ENCODE results near the gene RRBP1.
A peak's percentile ranks its signal among the peaks of the same experiment; 100 is the strongest.

The RRBP1 gene

DNA sequence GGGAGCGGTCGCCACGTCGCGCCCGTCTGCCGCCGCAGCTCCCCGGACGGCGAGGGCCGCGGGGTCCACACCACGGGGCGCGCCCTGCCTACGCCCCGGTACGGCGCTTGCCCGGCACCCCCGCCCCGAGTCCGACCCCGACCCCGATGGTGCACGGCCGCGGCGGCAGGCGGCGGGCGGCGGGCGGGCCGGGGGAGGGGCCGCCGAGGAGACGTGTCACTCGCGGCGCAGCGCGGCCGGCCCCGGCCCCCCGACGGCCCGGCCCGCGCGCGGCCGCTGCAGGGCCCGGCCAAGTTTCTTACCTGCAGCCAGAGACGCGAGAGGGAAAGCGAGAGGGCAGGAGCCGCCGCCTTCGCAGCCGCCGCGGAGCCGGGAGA, 328 bp downstream of the RRBP1 start:
- no peak for DNase-seq

DNA sequence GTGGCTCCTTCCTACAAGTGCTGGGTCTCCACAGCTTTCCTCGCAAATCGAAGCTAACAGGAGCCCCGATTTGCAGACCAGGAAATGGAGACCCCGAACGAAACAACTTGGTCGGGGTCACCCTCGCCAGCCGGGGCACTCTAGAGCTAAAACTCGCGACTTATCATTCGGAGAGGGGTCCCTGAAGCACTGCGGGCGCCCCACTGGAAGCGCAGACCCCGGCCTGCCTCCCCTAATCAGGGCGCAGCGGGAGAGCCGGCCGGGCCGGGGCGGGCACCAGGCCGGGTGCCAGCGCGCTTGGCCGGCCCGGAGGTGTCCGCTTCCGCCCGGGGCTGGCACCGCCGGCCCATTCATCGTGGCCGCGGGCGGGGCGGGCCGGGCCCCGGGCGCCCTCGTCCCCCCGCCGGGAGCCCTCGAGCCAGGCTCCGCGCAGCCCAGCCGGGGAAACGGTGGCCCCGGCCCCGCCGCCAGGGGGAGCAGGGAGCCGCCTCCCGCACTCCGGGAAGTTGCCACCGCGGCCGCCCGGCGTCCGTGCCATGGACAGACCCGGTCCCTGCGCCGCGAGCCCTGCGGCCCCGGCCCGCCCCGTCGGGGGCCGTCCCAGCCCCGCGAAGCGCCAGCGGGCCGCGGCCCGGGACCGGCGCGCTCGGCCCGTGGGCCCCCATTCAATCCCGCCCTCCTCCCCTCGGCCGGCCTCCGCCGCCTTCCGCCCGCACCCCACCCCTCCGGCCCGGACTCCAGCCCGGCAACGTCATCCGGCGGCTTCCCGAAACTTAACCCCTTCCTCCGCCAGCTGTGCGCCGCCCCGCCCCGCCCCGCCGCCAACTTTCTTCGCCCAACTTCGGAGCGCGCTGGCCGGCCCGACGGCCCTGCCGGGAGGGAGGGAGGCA, 961 bp downstream of the RRBP1 start:
- peak; percentile 83 for DNase-seq

DNA sequence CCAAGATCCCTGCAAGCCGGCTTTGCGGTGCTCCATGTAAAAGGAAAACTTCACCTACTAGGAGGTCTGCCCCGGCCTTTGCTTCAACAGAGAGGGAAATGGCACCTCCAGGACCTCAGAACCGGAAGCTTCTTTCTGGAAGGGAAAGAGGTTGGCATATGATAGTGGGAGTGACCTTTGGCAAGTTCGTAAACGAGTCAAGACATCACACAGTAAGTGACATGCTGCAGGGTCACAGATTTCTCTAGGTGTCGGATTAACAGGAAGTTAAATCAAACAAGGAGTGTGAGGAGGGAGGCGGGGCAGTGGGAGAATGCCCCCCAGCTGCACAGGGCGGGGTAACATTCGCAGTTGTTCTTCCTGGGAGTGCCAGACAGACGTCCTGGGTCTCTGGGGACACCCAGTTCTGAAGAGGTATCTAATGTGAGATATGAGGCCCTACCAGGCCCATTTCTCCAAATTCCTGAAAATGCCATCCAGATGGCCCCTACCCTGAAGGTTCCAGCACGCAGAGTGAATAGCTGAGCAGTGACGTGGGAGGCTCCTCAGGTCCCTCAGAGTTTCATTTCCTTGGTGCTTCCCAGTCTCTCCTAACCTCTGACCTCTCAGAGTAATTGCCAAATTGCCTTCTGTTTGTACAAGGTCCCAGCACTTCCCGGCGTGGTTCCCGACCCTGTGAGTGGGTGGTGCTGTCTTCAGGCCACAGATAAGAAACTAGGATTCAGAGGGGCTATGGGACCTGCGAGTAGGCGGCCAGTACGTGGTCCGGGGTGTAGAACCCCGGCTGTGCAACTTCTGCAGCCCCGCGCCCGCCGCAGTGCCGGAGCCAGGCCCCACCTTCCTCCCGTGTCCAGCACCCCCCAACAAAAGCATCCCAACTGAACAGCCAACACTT, 1.9 kb downstream of the RRBP1 start:
- no peak for DNase-seq

DNA sequence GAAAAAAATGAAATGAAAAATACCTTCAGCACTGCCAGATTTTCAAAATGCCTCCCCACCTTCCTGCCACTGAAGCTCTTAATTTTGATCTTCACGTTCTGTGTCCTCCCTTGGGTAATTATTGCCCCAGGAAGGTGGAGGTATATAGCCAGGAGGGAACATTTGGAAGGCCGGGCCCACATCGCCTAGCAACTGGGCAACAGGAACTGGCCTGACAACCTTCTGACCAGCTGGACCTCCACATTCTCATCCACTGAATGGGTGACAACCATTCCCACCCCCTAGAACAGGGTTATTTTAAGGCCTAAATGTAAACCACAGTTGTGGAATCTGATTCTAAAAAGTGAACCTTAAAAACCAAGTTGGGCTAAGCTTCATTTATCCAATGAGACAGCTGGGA, 3.2 kb downstream of the RRBP1 start:
- no peak for DNase-seq

DNA sequence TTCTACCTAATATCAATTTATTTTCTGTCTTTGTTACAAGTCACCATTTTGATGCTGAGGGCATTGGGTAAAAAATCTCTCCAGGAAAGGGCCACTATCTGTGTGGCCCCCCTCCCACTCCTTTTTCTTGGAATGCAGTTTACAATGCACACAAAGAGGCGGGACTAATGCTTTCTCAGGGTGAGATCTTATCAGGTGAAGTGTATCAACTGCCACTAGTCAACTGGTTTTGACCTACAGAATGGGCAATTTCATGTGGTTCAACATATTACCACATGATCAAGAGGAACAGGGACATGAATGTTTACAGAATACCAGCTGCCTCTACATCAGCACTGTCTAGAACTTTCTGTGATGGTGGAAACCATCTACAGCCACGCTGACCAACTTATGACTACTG, 3.7 kb downstream of the RRBP1 start:
- DNase-seq = no peak

DNA sequence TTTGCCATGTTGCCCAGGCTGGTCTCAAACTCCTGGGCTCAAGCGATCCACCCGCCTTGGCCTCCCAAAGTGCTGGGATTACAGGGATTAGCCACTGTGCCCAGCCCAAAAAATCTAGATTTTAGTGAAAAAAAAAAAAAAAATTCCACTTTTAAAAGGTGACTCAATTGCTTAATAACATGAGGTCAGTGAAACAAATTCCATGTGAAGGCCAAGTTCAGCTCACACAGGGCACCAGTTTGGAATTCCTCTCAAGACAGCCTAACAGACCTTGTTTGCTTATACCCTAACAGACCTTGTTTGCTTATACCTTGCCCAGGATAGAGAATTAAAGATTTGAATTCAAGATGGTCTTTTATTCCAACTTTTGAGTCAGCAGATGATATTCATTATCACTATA, 5.1 kb downstream of the RRBP1 start:
- no peak for DNase-seq

DNA sequence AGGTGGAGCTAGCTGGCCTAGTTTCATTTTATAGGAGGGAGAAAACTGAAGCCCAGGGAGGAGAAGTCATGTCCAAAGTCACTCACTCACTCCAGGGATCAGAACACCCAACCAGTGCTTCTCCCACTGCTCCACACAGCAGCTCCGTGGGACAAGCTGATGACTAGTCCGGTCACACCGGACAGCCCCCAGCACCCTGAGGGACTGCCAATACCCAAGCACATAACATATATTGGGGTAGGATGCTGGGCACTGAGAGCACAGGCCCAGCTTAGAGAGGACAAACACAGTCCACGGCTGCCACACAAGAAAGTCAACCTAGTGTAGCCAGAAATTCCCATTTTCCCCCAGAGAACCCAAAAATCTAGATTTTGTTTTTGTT, 5.7 kb downstream of the RRBP1 start:
- no peak for DNase-seq

DNA sequence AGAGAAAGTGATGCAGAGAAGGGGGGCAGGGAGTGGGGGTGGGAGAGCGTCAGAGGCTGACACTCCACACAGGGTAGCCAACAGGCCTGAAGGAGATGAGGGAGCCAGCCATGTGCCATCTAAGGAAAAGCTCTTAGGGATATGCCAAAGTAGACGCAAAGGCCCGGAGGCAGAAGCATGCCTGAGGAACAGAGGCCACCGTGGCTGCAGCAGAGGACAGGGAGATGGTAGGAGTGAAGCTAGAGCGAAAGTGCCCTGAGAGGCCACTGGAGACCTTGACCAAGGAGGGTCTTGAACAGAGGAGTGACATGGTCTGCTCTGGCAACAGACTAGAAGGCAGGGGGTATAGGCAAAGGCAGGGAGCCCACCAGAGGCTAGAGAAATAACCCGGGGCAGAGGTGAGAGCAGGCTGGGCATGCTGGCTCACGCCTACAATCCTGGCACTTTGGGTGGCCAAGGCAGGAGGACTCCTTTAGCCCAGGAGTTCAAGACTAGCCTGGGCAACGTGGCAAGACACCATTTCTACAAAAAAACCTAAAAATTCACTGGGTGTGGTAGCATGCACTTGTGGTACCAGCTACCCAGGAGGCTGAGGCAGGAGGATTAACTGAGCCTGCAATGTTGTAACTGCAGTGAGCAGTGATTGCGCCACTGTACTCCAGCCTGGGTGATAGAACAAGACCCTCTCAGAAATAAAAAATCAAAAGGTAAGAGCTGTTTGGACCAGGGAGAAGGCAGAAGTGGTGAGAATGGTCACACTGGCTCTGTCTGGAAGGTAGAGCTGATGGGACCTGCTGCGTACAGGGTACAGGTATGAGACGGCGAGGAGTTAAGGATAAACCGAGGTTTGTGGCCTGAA, 6.3 kb downstream of the RRBP1 start:
- no peak for DNase-seq

DNA sequence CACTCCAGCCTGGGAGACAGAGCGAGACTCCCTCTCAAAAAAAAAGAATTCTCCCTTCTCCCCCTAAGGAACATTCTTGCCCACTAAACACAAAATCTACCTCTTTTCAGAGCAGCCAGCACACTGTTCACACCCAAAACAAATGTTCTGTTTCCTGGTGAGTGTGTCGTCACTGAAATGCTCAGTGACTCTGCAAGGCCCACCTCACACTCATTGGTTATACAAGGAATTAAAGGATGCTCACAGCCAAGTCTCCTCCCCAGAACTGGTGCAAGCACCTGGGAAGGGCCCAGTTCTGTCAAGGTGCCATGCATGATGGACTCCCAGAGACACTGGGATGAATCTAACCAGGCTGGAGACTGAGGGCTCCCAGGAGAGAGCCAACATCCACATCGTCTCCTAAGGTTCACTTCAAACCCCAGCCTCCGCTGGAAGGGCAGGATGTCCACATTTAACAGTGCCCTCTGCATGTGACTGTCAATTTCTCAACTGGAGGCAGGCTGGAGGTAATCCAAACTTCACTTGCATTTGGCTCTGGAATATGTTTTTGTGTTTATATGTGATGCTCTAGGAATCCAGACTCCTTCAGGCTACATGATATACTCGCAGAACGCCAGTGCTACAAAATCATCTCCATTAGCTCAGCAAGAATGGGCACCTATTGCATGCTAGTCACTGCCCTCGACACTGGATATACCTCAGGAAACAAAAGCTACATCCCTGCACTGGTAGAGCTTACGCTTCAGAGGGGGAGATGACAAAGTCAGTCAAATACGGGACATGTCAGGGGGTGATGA, 7.1 kb downstream of the RRBP1 start:
- DNase-seq = no peak

DNA sequence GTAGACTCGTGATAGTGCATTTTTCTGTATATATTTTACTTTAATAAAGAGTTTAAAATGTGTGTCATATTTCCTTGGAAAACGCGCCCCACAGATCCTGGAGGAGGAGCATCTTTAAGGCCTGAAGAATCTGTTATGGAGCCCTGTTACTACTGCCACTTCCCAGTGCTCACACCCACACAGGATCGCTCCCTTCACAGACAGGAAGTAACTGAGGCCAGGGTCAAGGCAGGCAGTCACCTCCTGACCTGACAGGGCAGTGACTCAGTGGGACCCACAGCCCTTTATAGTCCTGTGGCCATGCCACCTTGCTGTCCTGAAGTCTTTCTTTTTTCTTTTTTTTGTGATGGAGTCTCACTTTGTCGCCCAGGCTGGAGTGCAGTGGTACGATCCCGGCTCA, 9.0 kb downstream of the RRBP1 start:
- DNase-seq = no peak

DNA sequence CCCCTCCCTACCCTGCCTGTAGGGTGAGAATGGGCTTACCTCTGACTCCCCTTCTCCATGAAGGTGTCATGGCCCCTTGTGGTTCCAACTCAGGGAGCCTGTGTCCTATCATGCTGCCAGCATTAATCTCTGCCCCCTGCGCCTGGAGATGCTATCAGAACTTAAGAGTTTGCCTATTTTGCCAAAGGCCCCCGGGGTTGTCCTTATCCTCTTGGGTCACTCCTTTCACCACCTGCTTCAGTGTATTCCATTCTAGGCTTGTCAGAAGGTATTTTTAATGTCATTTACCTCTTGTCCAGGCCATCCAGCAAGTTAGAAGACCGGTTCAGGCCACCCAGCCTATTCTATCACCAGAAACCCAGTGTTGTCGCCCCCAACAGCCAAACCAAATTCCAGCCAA, 10.5 kb downstream of the RRBP1 start:
- DNase-seq = no peak

DNA sequence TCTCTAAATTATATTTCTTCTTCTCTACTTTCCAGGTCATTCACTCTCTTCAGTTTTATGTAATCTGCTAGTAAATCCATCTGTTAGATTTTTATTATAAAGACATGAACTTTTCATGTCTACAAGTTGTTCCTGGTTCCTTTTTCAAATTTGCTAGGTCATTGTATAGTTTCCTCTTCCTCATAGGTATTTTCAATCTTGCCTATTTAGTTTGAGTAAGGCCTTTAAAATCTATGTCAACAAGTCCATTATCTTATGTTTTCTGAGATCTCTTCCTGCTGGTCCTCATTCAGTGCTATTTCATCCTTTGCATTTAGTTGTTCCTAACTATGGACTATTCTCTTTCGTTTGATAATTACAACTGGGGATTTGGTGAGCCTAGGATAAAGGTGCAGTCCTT, 11.0 kb downstream of the RRBP1 start:
- DNase-seq = no peak

DNA sequence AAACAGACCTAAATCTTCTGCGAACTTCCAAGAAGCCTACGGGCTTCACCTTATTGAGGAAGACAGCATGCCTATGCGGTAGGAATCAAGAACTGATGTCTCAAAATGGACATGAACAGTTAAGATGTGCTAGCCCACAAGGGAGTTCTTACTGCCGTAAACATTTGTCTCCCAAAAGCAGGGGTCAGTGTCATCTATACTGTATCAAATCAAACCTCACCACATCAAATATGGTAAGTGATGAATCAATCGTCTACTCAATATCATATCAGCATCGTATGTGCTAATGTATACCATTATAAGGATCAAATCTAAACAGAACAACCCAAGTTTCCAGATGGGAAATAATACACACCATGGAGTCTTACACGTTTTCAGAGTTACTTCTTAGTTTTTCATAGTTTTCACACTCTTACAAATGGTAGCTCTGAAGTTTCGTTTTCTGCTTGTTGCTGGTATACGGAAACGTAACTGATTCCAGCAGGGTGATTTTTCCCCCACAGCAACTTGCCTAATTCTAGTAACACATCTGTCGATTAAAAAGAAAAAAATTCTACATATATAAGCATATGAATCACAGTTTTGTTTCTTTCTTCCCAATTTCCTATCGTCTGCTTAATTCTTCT, 12.6 kb downstream of the RRBP1 start:
- DNase-seq = no peak

DNA sequence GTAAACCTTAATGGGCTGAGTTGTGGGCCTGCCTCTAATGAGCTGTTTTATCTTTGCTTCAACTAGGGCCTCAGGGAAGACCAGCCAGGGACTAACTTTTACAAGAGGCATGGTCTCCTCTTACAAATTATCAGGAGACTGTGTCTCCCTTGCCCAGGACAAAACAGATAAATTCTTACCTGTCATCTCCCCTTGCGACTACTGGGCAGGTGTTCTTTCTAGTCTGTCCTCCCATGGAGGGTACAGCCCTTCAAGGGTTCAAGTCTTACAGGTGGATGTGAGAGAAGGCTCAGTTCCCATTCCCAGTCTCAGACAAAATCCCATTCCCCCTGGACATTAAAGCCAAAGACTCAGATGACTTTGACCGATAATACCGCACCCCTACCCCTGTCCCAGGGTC, 13.6 kb downstream of the RRBP1 start:
- DNase-seq = no peak

DNA sequence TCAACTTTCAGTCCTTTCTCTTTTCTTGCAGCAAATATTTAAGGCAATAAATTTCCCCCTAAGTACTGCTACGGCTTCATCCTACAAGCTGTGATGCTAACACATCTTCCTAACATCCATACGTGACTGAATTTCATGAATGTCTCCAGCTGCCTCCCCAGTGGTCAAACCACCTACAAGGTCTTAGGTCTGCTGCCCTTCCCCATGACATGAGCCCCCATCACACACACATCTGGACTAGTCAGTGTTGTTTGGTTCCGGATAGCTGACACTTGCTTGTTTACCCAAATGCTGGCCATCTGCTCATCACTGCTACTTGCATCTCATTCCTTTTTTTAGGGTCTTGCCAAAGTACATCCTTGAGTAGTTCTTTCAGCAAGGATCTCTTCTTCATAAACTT, 14.6 kb downstream of the RRBP1 start:
- no peak for DNase-seq

DNA sequence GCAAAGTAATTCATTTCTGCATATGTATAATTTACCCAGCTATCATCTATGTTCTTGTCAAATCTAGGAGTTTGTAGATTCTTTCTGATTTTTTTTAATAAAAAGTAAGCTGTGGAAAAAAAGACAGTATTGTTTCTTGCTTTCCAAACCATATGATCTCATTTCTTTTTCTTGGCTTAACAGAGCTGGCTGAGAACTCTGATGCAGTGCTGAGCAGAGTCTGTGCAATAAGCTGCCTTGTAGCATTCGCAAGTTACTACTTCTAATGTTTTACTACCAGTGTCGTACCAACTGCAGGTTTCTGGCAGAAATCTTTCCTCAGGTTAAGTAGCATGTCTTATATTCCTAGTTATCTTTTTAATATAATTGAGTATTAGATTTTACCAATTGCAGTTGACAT, 15.6 kb downstream of the RRBP1 start:
- no peak for DNase-seq

DNA sequence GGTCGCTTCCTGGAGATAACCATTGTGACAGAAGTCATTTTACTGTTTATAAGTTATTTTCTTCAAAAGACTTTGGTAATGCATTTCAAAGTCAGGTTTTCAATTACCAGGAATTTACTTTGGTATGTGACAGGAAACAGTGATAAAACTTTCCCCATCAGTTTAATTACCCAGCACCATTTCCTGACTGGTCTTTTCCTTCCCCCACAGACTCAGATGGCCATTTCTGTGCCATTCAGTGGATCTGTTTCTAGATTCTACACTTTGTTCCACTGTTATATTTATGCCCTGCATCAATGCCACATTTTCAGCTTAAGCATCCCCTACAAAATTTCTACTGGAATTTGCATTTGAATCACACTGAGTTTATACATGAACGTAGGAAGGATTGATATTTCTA, 16.3 kb downstream of the RRBP1 start:
- no peak for DNase-seq

DNA sequence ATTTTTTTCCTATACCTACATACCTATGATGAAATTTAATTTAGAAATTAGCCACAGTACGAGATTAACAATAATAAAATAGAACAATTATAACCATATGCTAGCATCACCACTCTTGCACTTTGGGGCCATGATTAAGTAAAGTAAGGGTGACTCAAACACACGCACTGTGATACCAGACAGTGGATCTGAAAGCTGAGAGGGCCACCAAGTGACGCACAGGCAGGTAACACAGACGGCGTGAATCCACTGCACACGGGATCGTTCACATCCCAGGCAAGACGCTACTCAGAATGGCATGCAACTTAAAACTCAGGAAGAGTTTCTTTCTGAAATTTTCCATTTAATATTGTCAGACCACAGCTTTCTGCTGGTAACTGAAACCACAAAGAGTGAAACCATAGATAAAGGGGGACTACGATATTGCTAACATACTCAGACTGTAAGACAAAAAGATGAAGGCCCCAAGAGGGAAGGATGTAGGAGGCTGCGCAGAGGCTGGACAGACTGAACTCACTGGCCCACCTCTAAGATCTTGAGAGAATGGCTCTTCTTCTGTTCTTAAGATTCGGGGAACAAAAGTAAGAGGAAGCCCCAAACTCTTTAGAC, 17.9 kb downstream of the RRBP1 start:
- peak; percentile 40 for DNase-seq

DNA sequence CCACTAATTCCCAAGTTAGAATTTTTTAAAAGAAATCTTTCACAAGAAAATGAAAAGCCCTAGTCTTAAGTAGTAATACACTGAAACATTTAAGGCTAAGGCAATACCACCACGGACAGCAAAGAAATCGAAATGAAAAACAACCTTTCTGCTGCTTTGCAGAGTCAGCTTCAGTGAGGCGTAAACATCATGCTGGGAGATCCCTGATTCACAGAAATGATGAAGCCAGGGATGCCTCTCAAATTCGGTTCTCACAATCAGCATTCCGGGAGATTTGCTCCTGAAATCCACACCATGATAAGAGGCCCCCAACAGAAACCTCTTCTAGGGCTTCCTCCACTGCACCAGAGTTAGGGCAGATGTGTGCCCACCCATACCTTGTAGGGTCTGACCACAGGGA, 18.6 kb downstream of the RRBP1 start:
- no peak for DNase-seq

DNA sequence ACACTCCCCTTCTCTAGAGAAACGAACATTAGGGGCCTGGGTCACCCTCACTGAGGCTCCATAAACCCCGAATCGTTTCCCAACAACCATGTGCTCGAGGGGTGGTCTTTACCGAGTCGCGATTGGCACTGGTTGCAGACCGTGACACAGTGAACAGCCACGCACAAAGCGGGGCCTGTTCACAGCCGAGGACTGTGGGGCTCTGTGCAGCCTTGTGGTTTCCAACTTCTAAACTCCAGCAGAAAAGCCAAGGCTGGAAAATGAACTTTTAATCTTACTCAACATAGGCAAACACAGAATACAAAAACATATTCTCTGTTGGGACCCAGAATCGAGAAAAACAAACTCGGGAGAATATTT, 19.0 kb downstream of the RRBP1 start:
- DNase-seq = no peak

DNA sequence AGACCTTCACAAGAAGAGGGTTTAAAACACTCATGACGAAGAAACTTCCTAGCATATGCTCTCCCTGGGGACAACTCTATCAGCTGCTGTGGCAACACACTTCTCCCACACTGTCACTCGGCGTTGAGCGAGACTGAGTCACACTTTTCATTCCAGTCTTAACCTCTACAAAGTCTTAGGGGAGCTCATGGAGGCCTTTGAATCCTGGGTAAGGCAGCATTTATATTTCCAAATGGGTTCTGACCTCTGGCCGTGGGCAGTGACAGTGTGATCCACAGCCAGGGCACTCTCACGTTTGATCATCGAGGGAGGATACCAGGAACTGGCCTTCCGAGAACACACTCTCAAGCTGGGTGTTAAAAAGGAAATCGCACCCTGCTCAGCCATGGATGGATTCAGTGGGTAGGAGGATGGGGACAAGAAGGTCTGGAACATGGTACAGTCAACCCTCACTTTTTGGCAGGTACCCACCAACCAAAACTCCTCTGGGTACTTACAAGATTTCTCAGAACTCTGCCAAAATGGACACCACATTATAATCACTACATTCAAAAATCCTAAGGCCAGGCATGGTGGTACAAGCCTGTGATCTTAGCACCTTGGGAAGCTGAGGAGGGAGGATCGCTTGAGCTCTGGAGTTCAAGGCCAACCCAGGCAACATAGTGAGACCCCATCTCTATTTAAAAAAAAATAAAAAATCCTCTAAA, 19.6 kb downstream of the RRBP1 start:
- DNase-seq = peak; percentile 47
